Bronchial epithelial cell (primary cell): ENCODE data around the gene LTB. TPM values are rescaled to one million over a fixed set of nuclear protein-coding genes. Genes with fewer than 3 reads are reported as not detected.

Experiments used
- DNase-seq: peaks from one replicate; pipeline ENCODE4 v3.0.0-alpha.2; 2010; ENCODE audit warnings: low read depth
- FAIRE-seq: peaks from 2 replicates; lab custom pipeline; 2011; peaks lifted over from hg19 to GRCh38; lab: Jason Lieb, UNC
- H3K27me3 ChIP-seq: 2 replicates; pipeline ENCODE4 v1.5.1; 2011; ENCODE audit warnings: low read length; ENCODE audit not compliant: control insufficient read depth, insufficient read depth
- H3K36me3 ChIP-seq: 2 replicates; pipeline ENCODE4 v1.5.1; 2011; ENCODE audit warnings: low read length; ENCODE audit not compliant: control insufficient read depth, insufficient read depth
- H3K4me3 ChIP-seq: 2 replicates; pipeline ENCODE4 v1.5.1; 2011; ENCODE audit warnings: mild to moderate bottlenecking, low read depth, low read length, control low read depth
- CTCF ChIP-seq: IDR thresholded peaks from 2 replicates; pipeline ENCODE4 v1.5.1; 2011; ENCODE audit warnings: mild to moderate bottlenecking, moderate library complexity, low read length, control low read depth, inconsistent platforms; ENCODE audit not compliant: insufficient read depth, severe bottlenecking
- total RNA-seq: library from RNA; depleted of rRNA; stranded (reverse); fragments of >200 nt; gene quantifications from 2 replicates; pipeline ENCODE4 v1.2.1, GENCODE V29; 2014

The LTB gene
- total RNA-seq, 1 donor from 2014 or later, result not detected

- FAIRE-seq (no peak), DNase-seq (no peak)
- no peak within 1 kb of the TSS for H3K4me3 ChIP-seq
- TF ChIP-seq CTCF, result no peak
- no peaks in the 10 kb centered on the region for H3K27me3 ChIP-seq
- H3K36me3 ChIP-seq, result no peaks in the 10 kb centered on the region
Observed at GRCh38 chr6:31572041-31572911, 9.9 kb downstream of the LTB start, which contains the start of gene LTA. Gene LTA (plus strand): TSS chr6:31572289. CDS start chr6:31572743, 454 bp downstream.

- FAIRE-seq (no peak), DNase-seq (no peak)
- no peak overlapping the region for H3K4me3 ChIP-seq
- no peaks in the 10 kb centered on the region for H3K36me3 ChIP-seq
- H3K27me3 ChIP-seq, result no peaks in the 10 kb centered on the region
- no peak for TF ChIP-seq CTCF
Observed at GRCh38 chr6:31569861-31570536, 12.2 kb downstream of the LTB start.

- no peak overlapping the region for H3K4me3 ChIP-seq
- DNase-seq (no peak), FAIRE-seq (no peak)
- no peaks in the 10 kb centered on the region for H3K27me3 ChIP-seq
- TF ChIP-seq CTCF, result no peak
- no peaks in the 10 kb centered on the region for H3K36me3 ChIP-seq
Observed at GRCh38 chr6:31568537-31568961, 13.7 kb downstream of the LTB start.

GRCh38 chr6:31567531-31568370, 14.5 kb downstream of the LTB start:
- no peaks in the 10 kb centered on the region for H3K36me3 ChIP-seq
- H3K27me3 ChIP-seq, result no peaks in the 10 kb centered on the region
- DNase-seq, result no peak
- H3K4me3 ChIP-seq, result no peak overlapping the region
- FAIRE-seq, result no peak
- TF ChIP-seq CTCF, result no peak

GRCh38 chr6:31560697-31561058, 21.5 kb downstream of the LTB start:
- DNase-seq (no peak), FAIRE-seq (no peak)
- Histone ChIP-seq H3K4me3 (no peak overlapping the region), H3K27me3 (no peaks in the 10 kb centered on the region), H3K36me3 (peaks cover 15% of the 10 kb centered on the region)
- no peak for TF ChIP-seq CTCF
